Retinal pigment epithelial cell (primary cell): ENCODE measurements around the gene SHISAL1.

ENCODE experiments used
- DNase-seq: peaks from one replicate; pipeline ENCODE4 v3.0.0-alpha.2; 2010; ENCODE audit warnings: low read depth
- H3K4me3 ChIP-seq: 2 replicates; pipeline ENCODE4 v1.5.1; 2011; ENCODE audit warnings: mild to moderate bottlenecking, low read length, control low read depth, moderate library complexity
- CTCF ChIP-seq: conservative IDR thresholded peaks from 2 replicates; pipeline ENCODE4 v1.5.1; 2011; ENCODE audit warnings: low read depth, low read length, control low read depth, inconsistent platforms

The SHISAL1 gene

DNA sequence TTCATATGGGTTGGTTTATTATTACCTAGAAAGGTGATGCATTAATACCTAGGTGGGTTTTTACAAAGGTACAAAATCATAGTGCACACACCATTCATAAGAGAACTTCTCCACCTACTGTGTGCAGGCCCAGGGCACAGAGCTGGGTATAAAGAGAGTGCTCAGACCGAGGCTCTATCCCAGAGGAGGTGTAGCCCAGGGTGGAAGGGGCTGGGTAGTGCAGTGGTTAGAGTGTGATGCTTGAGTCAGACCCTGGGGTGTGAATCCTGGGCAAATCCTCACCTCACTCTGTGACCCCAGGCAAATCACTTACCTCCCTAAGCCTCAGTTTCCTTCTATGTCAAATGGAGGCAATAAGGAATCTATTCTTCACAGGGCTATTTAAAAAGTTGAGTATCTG lies 99.8 kb downstream of the SHISAL1 start:
- H3K4me3 ChIP-seq, result no peak overlapping the region
- no peak for TF ChIP-seq CTCF
- no peak for DNase-seq

DNA sequence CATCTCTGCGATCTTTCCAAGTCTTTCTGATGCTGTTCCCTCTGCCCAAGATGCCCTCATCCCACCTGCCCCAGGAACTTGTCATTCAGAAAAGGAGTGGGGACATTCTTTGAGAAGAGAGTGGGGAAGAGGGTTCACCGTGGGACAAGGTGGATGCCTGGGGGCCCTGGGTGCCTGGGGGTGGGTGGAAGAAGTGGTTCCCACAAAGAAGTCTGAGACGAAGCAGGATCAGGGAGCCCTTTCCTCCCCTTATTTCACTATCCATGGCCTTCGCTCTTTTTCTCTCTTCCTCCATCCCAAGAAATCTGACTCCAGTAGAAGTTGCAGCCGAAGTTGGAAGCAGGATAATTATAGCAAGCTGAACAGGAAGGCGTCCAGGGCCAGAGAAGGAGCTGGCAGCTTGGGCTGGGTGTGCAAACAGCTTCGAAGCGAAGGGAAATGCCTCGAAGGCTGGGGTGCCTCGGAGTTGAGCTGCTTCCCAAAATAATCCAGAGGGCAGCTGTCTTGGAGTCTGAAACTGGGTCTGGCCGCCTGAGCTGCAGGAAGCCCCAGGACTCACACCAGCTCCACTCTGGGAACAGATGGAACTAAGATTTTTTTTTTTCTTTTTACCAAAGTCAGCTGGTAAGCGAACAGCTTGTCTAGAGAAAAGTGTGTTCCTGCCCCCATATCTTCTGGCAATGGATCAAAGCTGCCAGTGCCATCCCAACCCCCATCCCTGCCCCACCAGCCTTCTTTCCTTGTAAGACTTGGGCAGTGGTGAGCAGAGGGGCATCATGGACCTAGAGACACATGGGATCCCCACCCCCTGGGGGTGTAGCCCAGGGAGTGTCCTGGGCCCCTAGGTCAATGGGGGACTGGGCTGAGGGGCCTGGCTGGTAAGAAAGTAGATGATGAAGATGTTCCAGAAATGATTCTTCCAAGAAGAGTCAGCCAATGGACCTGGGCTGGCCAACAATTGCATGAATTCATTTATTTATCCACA lies 100.5 kb downstream of the SHISAL1 start:
- H3K4me3 ChIP-seq, result no peak overlapping the region
- DNase-seq, result no peak
- no peak for TF ChIP-seq CTCF

GRCh38 chr22:44211256-44211945 lies 101.3 kb downstream of the SHISAL1 start:
- TF ChIP-seq CTCF, result no peak
- no peak for DNase-seq
- no peak overlapping the region for H3K4me3 ChIP-seq

DNA sequence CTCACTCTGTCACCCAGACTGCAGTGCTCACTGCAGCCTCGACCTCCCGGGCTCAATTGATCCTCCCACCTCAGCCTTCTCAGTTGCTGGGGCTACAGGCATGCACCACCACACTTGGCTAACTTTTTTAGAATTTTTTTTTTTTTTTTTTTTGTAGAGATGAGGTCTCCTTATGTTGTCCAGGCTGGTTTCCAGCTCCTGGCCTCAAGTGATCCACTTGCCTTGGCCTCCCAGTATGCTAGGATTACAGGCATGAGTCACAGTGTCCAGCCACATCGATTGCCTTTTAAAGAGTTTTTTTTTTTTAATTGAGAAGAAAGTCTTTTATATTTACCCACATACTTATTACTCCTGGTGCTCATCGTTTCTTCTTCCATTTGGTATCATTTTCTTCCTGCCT lies 102.0 kb downstream of the SHISAL1 start:
- no peak overlapping the region for H3K4me3 ChIP-seq
- DNase-seq, result no peak
- no peak for TF ChIP-seq CTCF

DNA sequence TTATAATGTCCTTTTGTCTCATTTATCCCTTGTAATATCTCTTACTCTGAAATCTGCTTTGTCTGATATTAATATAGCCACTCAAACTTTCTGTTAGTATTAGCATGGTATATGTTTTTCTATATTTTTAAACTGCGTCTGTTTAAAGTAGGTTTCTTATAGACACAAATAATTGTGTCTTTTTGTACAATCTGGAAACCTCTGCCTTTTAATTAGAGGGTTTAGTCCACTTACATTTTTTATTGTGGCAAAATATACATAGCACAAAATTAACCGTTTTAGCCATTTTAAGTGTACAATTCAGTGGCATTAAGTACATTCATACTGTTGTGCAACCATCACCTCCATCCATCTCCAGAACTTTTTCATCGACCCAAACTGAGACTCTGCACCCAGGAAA lies 103.4 kb downstream of the SHISAL1 start:
- DNase-seq, result no peak
- TF ChIP-seq CTCF, result no peak
- H3K4me3 ChIP-seq, result no peak overlapping the region

GRCh38 chr22:44207981-44208317 lies 104.8 kb downstream of the SHISAL1 start:
- TF ChIP-seq CTCF, result no peak
- H3K4me3 ChIP-seq, result no peak overlapping the region
- no peak for DNase-seq
